ENCODE results near the gene ACSS1.

Gene ACSS1

DNA sequence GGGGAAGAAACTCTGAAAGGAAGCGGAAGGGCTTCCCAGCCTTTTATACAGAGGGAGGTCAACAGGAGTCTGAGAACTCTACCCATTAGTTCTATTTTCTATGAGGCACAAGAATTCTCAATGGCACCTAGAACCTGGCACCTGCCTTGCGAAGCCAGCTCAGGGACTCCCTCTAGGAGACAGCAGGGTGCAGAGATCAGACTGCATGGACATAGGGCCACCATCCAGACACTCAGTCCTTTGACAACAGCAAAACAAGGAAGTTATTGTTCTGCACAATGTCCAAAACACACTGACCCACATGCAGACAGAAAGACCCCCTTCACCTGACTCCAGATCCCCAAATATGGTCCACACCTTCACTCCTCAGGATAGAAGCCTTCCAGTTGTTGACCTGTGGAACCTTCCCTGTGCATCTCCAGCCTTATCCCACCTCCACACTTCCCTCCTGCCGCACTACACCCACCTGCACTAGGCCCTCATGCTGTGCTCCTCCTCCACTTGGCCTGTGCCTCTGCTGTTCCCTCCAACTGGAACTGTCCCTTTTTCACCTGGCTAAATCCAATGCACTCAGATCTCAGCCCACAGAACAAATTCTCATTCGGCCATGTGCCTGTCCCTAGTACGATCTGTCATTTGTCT is 27.8 kb downstream of the ACSS1 start:
- no peak for TF ChIP-seq CTCF (IDR thresholded peaks at IDR 0.05; ENCODE audit: insufficient read depth, missing control alignments)
- DNase-seq (ENCODE audit: insufficient read length, low spot score) = no peak
- no peak for FAIRE-seq

DNA sequence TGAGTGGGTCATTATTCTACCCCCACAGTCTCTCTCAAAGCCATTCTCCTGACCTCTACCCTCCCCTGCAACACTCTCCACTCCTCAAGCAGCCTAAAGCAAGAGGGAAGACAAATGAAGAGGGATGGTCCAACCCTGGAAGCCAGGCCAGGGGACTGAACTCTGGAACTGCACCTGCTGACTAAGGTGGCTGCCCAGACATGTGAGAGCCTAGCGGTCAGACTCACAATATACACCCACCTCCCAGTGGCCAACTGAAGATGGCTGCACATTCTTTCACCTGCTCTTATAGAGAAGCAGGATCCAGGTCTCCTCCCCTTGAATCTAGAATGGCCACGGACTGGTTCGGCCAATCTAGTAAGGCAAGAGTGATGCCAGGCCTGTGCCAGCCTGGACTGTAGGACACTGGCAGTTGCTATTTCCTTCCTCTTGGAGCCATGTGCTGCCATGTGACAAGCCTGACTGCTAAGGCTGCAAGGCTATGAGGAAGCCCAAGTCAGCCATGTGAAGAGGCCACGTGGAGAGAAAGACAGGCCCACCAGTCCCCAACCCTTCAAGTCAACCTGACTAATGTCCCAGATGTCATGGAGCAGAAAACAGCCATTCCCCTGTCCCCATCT is 31.8 kb downstream of the ACSS1 start:
- TF ChIP-seq CTCF (IDR thresholded peaks at IDR 0.05; ENCODE audit: insufficient read depth, missing control alignments) = no peak
- FAIRE-seq (no peak), DNase-seq (ENCODE audit: insufficient read length, low spot score) (no peak)

DNA sequence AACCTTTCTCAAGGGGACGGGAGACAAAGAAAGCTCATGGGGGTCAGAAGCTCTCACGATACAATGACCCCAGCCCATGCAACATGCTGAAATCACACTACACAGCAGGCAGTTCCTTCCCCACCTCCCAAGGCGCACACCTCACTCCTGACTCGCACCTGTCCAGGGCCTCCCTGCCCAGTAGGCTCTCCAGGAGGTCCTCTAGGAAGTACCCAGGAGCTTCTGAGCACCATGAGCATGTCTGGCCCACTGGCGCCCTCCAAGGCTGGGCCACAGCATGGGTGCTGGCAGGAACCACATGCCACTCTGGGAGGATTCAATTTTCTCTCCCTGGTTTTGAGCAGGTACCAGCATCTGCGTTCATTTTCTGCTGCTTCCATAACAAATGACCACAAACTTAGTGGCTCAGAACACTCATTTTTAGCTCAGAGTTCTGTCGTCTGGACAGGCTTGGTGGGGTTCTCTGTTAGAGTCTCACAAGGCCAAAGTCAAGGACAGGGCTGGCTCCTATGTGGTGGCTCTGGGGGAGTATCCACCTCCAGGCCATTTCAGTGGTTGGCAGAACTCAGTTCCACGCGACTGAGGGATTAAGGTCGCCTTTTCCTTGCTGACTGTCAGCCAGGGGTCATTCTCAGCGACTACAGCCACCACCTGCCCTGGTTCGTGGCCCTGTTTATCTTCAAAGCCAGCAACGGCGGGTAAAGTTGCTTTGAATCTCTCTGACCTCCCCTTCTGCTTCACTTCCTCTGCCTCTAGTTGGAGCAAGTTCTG is 32.7 kb downstream of the ACSS1 start:
- no peak for FAIRE-seq
- TF ChIP-seq CTCF (IDR thresholded peaks at IDR 0.05; ENCODE audit: insufficient read depth, missing control alignments) = no peak
- no peak for DNase-seq (ENCODE audit: insufficient read length, low spot score)

GRCh38 chr20:25024171-25024570 is 33.8 kb downstream of the ACSS1 start:
- TF ChIP-seq CTCF (IDR thresholded peaks at IDR 0.05; ENCODE audit: insufficient read depth, missing control alignments) = no peak
- FAIRE-seq = no peak
- DNase-seq (ENCODE audit: insufficient read length, low spot score) = no peak

DNA sequence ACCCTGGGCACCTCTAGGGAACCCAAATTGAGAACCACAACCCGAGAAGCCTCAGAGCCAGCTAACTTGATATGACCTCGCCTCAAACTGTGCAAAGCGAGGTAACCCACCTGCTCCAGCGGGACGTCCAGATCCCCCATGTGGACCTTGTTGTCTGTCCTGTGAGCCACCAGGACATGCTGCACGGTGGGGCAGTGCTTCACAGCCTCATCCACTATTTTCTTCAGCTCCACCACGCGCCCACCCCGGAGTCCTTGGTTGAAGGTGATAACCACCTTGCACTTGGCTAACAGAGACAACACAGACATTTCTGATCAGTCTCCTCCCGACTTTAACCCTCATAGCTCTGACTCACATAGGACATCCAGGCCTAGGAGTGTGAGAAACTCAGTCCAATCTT is 34.6 kb downstream of the ACSS1 start:
- no peak for DNase-seq (ENCODE audit: insufficient read length, low spot score)
- TF ChIP-seq CTCF (IDR thresholded peaks at IDR 0.05; ENCODE audit: insufficient read depth, missing control alignments) = no peak
- FAIRE-seq = no peak

DNA sequence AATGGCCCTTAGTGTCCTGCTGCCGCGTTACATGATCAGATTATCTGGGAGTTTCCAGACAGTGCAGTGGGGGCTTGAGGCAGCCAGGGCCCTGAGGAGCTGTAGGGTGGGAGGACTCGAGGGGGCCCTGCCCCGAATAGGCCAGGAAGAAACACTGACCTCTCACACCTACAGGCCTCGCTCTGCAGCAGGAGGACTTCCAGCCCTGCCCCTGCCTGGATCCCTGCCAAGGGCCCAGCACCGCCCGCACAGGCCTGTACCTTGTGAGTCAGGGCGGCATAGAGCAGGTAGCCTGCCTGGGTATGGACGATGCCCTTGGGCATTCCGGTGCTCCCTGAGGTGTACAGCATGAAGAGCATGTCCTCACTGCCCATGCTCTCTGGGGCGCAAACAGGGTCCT is 35.3 kb downstream of the ACSS1 start:
- FAIRE-seq (no peak), DNase-seq (ENCODE audit: insufficient read length, low spot score) (no peak)
- no peak for TF ChIP-seq CTCF (IDR thresholded peaks at IDR 0.05; ENCODE audit: insufficient read depth, missing control alignments)

- DNase-seq (ENCODE audit: insufficient read length, low spot score) = no peak
- FAIRE-seq = no peak
- TF ChIP-seq CTCF (IDR thresholded peaks at IDR 0.05; ENCODE audit: insufficient read depth, missing control alignments) = no peak
Observed at GRCh38 chr20:25021336-25021735, 36.6 kb downstream of the ACSS1 start.

Measured in D721Med (cell line).